ENCODE measurements around the gene PCNA.
"Not testable (repeated sequence)": the region's sequence is repeated elsewhere in the genome, so short reads cannot be mapped to it uniquely, and the experiment has no call there.

The PCNA gene

GRCh38 chr20:5120185-5120476, 373 bp upstream of the PCNA start:
- Histone ChIP-seq H3K36me3 (ENCODE audit: control insufficient read depth in 2 of 2, insufficient read depth in 2 of 2, low read length in 2 of 2) (peaks cover 9 to 13% of the 10 kb centered on the region in 2 donors), H3K4me3 (ENCODE audit: low read length in 2 of 2) (peak overlapping the region; percentile 85 to 99), H3K27ac (ENCODE audit: low read length) (peak overlapping the region; percentile 88), H3K9ac (ENCODE audit: low read length in 2 of 2) (peak overlapping the region; percentile 69 to 82), H3K27me3 (ENCODE audit: control insufficient read depth in 1 of 2, insufficient read depth in 2 of 2, low read length in 2 of 2) (no peaks in the 10 kb centered on the region), H3K4me1 (ENCODE audit: control insufficient read depth, insufficient read depth, low read length) (no peaks in the 10 kb centered on the region), H3K9me3 (ENCODE audit: control insufficient read depth in 2 of 2, low read length in 2 of 2) (no peaks in the 10 kb centered on the region)

- Histone ChIP-seq H3K4me3 (ENCODE audit: low read length in 2 of 2) (peak overlapping the region; percentile 85 to 99), H3K9me3 (ENCODE audit: control insufficient read depth in 2 of 2, low read length in 2 of 2) (no peaks in the 10 kb centered on the region), H3K27ac (ENCODE audit: low read length) (peak overlapping the region; percentile 88), H3K36me3 (ENCODE audit: control insufficient read depth in 2 of 2, insufficient read depth in 2 of 2, low read length in 2 of 2) (peaks cover 11 to 13% of the 10 kb centered on the region in 2 donors), H3K9ac (ENCODE audit: low read length in 2 of 2) (peak overlapping the region; percentile 29 to 47), H3K4me1 (ENCODE audit: control insufficient read depth, insufficient read depth, low read length) (no peaks in the 10 kb centered on the region), H3K27me3 (ENCODE audit: control insufficient read depth in 1 of 2, insufficient read depth in 2 of 2, low read length in 2 of 2) (no peaks in the 10 kb centered on the region)
Observed at GRCh38 chr20:5119143-5119434, 669 bp downstream of the PCNA start.

DNA sequence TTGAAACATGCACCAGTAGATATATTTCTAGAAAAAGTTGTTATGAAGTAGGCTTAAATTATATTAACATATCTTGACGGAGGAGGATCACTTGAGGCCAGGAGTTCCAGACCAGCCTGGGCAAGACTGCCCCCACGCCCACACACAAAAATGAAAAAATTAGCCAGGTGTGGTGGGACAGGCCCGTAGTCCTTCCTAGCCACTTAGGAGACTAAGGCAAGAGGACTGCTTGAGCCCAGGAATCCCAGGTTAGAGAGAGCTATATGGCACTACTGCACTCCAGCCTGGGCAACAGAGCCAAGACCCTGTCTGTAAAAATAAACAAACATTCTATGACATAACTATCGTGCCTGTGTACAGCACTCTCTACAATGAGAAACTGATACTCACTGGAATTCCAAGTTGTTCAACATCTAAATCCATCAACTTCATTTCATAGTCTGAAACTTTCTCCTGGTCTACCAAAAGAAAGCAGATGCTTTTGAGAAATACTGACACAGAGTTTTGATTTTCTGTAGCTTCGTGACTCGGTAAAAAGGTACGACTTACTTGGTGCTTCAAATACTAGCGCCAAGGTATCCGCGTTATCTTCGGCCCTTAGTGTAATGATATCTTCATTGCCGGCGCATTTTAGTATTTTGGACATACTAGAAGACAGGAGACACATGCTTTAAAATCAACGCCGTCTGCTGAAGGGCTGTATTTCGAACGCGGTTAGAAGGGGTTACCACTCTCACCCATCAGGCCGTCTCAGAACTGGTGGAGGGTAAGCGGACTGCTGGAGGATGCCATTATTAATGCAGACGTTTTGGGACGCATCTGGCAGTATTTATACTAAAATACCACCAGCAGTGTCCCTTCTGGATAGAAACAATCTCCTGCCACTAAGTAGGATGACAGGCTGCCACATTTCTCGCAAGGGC, 1.3 kb downstream of the PCNA start:
- H3K4me1 ChIP-seq (ENCODE audit: control insufficient read depth, insufficient read depth, low read length): peaks cover 2% of the 10 kb centered on the region
- H3K27ac ChIP-seq (ENCODE audit: low read length): no peak overlapping the region
- peak overlapping the region; percentile 29 to 47 for H3K9ac ChIP-seq (ENCODE audit: low read length in 2 of 2)
- H3K27me3 ChIP-seq (ENCODE audit: control insufficient read depth in 1 of 2, insufficient read depth in 2 of 2, low read length in 2 of 2): no peaks in the 10 kb centered on the region
- H3K9me3 ChIP-seq (ENCODE audit: control insufficient read depth in 2 of 2, low read length in 2 of 2): no peaks in the 10 kb centered on the region
- peaks cover 11 to 13% of the 10 kb centered on the region in 2 donors for H3K36me3 ChIP-seq (ENCODE audit: control insufficient read depth in 2 of 2, insufficient read depth in 2 of 2, low read length in 2 of 2)
- peak overlapping the region; percentile 85 to 99 for H3K4me3 ChIP-seq (ENCODE audit: low read length in 2 of 2)

DNA sequence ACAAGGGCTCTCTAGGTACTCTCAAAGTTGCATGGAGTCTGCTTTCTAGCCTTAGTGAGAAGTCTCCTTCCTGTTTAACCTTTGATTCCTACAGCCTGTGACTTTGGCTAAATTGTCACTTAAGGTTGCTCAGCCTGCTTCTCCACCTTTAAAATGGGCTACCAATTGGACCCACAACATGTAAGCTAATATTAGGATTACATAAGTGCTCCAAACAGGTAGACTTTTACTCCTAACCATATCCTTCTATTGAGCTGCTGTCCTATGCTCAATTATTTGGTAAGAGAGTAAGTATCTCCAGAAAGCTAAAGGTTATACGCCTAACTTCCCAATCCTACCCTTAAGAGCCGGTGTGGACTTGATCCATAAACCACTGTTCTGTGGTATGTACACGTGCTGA, 2.9 kb downstream of the PCNA start:
- Histone ChIP-seq H3K4me3 (ENCODE audit: low read length in 2 of 2) (no peak overlapping the region), H3K36me3 (ENCODE audit: control insufficient read depth in 2 of 2, insufficient read depth in 2 of 2, low read length in 2 of 2) (peaks cover 11 to 13% of the 10 kb centered on the region in 2 donors), H3K27ac (ENCODE audit: low read length) (no peak overlapping the region), H3K9me3 (ENCODE audit: control insufficient read depth in 2 of 2, low read length in 2 of 2) (no peaks in the 10 kb centered on the region), H3K27me3 (ENCODE audit: control insufficient read depth in 1 of 2, insufficient read depth in 2 of 2, low read length in 2 of 2) (no peaks in the 10 kb centered on the region), H3K4me1 (ENCODE audit: control insufficient read depth, insufficient read depth, low read length) (peaks cover 8% of the 10 kb centered on the region), H3K9ac (ENCODE audit: low read length in 2 of 2) (no peak overlapping the region)

DNA sequence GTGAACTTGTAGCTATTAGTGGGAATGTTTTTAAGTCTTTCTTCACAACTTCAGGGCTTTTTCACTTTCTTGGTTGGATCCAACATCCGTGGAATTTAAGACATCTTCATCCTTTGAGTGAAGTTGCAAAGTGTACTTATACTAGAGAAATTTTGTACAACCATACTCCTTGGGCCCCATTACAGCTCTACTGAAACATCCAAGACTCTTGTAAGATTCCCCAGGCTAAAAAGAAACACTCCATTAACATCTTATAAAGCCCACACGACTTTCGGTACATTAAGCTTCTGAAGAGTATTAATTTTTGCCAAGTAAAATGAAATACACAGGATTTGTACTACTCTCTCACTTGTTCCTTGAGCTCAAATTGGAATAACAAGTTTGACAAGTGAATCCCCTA, 5.4 kb downstream of the PCNA start:
- no peak overlapping the region for H3K27ac ChIP-seq (ENCODE audit: low read length)
- no peak overlapping the region for H3K4me3 ChIP-seq (ENCODE audit: low read length in 2 of 2)
- H3K9ac ChIP-seq (ENCODE audit: low read length in 2 of 2): no peak overlapping the region
- peaks cover 11% of the 10 kb centered on the region for H3K4me1 ChIP-seq (ENCODE audit: control insufficient read depth, insufficient read depth, low read length)
- H3K36me3 ChIP-seq (ENCODE audit: control insufficient read depth in 2 of 2, insufficient read depth in 2 of 2, low read length in 2 of 2): peaks cover 16 to 21% of the 10 kb centered on the region in 2 donors
- H3K9me3 ChIP-seq (ENCODE audit: control insufficient read depth in 2 of 2, low read length in 2 of 2): no peaks in the 10 kb centered on the region
- no peaks in the 10 kb centered on the region for H3K27me3 ChIP-seq (ENCODE audit: control insufficient read depth in 1 of 2, insufficient read depth in 2 of 2, low read length in 2 of 2)

DNA sequence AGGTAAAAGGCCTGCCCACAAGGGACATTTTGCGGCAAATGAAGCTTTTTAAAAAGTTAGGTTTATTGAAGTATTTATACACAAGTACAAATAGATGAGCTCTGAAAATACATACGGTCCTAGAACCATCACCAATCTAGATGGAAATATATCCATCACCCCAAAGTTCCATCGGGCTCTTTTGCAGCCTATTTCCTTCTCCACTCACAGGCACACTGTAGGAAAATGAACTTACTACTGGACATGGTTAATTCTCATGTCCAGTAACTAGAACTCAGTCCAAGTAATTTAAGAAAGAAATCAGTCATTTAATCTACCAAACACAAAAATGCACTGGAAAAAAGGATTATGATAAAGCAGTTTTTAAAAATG, 6.2 kb downstream of the PCNA start:
- peak overlapping the region; percentile 83 to 95 for H3K4me3 ChIP-seq (ENCODE audit: low read length in 2 of 2)
- peak overlapping the region; percentile 97 for H3K27ac ChIP-seq (ENCODE audit: low read length)
- peak overlapping the region; percentile 88 to 98 for H3K9ac ChIP-seq (ENCODE audit: low read length in 2 of 2)
- H3K9me3 ChIP-seq (ENCODE audit: control insufficient read depth in 2 of 2, low read length in 2 of 2): no peaks in the 10 kb centered on the region
- no peaks in the 10 kb centered on the region for H3K27me3 ChIP-seq (ENCODE audit: control insufficient read depth in 1 of 2, insufficient read depth in 2 of 2, low read length in 2 of 2)
- peaks cover 20 to 21% of the 10 kb centered on the region in 2 donors for H3K36me3 ChIP-seq (ENCODE audit: control insufficient read depth in 2 of 2, insufficient read depth in 2 of 2, low read length in 2 of 2)
- peaks cover 11% of the 10 kb centered on the region for H3K4me1 ChIP-seq (ENCODE audit: control insufficient read depth, insufficient read depth, low read length)

DNA sequence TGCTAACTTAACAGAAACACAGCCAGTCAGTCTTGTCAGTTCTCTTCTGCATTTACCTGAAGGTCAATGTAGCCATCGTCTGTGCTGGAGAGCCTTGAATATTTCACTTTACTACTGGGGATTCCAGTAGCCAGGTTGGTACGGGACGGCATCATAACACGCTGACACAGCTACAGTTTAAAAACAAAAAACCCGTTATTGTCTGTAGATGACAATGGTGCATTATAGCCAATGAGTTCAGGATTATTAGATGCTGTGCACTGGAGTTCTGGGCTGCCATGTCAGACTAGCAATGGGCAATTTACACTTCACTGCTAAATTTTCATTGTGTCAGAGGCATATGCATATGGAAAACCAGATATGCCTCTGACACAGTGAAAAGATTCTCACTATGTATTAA, 10.5 kb downstream of the PCNA start:
- no peaks in the 10 kb centered on the region for H3K27me3 ChIP-seq (ENCODE audit: control insufficient read depth in 1 of 2, insufficient read depth in 2 of 2, low read length in 2 of 2)
- H3K27ac ChIP-seq (ENCODE audit: low read length): no peak overlapping the region
- H3K36me3 ChIP-seq (ENCODE audit: control insufficient read depth in 2 of 2, insufficient read depth in 2 of 2, low read length in 2 of 2): peaks cover 16 to 17% of the 10 kb centered on the region in 2 donors
- H3K4me3 ChIP-seq (ENCODE audit: low read length in 2 of 2): no peak overlapping the region
- H3K9ac ChIP-seq (ENCODE audit: low read length in 2 of 2): no peak overlapping the region
- H3K9me3 ChIP-seq (ENCODE audit: control insufficient read depth in 2 of 2, low read length in 2 of 2): no peaks in the 10 kb centered on the region
- peaks cover 11% of the 10 kb centered on the region for H3K4me1 ChIP-seq (ENCODE audit: control insufficient read depth, insufficient read depth, low read length)

DNA sequence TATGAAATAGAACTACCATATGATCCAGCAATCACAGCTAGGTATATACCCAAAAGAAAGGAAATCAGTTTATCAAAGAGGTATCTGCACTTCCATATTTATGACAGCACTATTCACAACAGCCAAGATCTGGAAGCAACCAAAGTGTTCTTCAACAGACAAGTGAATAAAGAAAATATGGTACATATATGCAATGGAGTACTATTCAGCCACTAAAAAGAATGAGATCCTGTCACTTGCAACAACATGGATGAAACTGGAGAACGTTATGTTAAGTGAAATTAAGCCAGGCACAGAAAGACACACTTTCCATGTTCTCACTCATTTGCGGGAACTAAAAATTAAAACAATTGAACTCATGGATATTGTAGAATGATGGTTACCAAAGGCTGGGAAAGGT, 15.3 kb downstream of the PCNA start:
- H3K4me3 ChIP-seq (ENCODE audit: low read length in 2 of 2): no peak overlapping the region
- H3K9me3 ChIP-seq (ENCODE audit: control insufficient read depth in 2 of 2, low read length in 2 of 2): no peaks in the 10 kb centered on the region
- no peaks in the 10 kb centered on the region for H3K4me1 ChIP-seq (ENCODE audit: control insufficient read depth, insufficient read depth, low read length)
- no peaks in the 10 kb centered on the region for H3K27me3 ChIP-seq (ENCODE audit: control insufficient read depth in 1 of 2, insufficient read depth in 2 of 2, low read length in 2 of 2)
- peaks cover 22 to 37% of the 10 kb centered on the region in 2 donors for H3K36me3 ChIP-seq (ENCODE audit: control insufficient read depth in 2 of 2, insufficient read depth in 2 of 2, low read length in 2 of 2)
- H3K27ac ChIP-seq (ENCODE audit: low read length): no peak overlapping the region
- no peak overlapping the region for H3K9ac ChIP-seq (ENCODE audit: low read length in 2 of 2)

GRCh38 chr20:5100684-5101347, 18.9 kb downstream of the PCNA start:
- Histone ChIP-seq H3K27me3 (ENCODE audit: control insufficient read depth in 1 of 2, insufficient read depth in 2 of 2, low read length in 2 of 2) (no peaks in the 10 kb centered on the region), H3K4me1 (ENCODE audit: control insufficient read depth, insufficient read depth, low read length) (no peaks in the 10 kb centered on the region), H3K27ac (ENCODE audit: low read length) (no peak overlapping the region), H3K36me3 (ENCODE audit: control insufficient read depth in 2 of 2, insufficient read depth in 2 of 2, low read length in 2 of 2) (peaks cover 28 to 45% of the 10 kb centered on the region in 2 donors), H3K9ac (ENCODE audit: low read length in 2 of 2) (no peak overlapping the region), H3K4me3 (ENCODE audit: low read length in 2 of 2) (no peak overlapping the region), H3K9me3 (ENCODE audit: control insufficient read depth in 2 of 2, low read length in 2 of 2) (no peaks in the 10 kb centered on the region)

DNA sequence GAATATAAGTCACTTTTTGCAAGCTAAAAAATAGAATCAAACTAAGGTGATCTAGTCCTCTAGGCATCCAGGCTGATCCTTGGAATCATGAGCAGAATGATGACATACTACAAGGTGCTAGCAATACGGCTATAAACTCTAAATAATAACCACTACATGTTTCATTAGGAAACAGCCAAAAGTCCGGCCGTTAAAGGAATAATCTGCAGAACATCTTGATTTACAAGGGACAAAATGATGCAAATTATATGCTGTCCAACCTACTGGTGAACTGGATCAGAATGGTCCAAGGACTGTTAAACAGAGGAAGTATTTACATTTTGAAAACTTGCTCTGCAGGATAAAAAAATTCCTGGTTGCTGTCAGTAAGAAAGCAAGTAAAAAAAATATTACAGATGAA, 19.8 kb downstream of the PCNA start:
- H3K9me3 ChIP-seq (ENCODE audit: control insufficient read depth in 2 of 2, low read length in 2 of 2); H3K4me1 ChIP-seq (ENCODE audit: control insufficient read depth, insufficient read depth, low read length); H3K9ac ChIP-seq (ENCODE audit: low read length in 2 of 2); H3K27me3 ChIP-seq (ENCODE audit: control insufficient read depth in 1 of 2, insufficient read depth in 2 of 2, low read length in 2 of 2); H3K27ac ChIP-seq (ENCODE audit: low read length); H3K4me3 ChIP-seq (ENCODE audit: low read length in 2 of 2): not testable (repeated sequence)
- H3K36me3 ChIP-seq (ENCODE audit: control insufficient read depth in 2 of 2, insufficient read depth in 2 of 2, low read length in 2 of 2): peaks cover 28 to 45% of the 10 kb centered on the region in 2 donors

- not testable (repeated sequence) for H3K9ac ChIP-seq (ENCODE audit: low read length in 2 of 2); H3K27me3 ChIP-seq (ENCODE audit: control insufficient read depth in 1 of 2, insufficient read depth in 2 of 2, low read length in 2 of 2); H3K4me3 ChIP-seq (ENCODE audit: low read length in 2 of 2); H3K4me1 ChIP-seq (ENCODE audit: control insufficient read depth, insufficient read depth, low read length); H3K27ac ChIP-seq (ENCODE audit: low read length); H3K9me3 ChIP-seq (ENCODE audit: control insufficient read depth in 2 of 2, low read length in 2 of 2)
- H3K36me3 ChIP-seq (ENCODE audit: control insufficient read depth in 2 of 2, insufficient read depth in 2 of 2, low read length in 2 of 2): peaks cover 26 to 38% of the 10 kb centered on the region in 2 donors
Observed at GRCh38 chr20:5099009-5099408, 20.7 kb downstream of the PCNA start.
